Measurements from ENCODE around the gene YTHDC2. TPM values are rescaled to one million over a fixed set of nuclear protein-coding genes. Genes with fewer than 3 reads are reported as not detected.

YTHDC2 gene
- total RNA-seq, 6 donors from 2014 or later, result 18.3 to 32.9 (median 21.6) TPM

- no peaks in the 10 kb centered on the region for H3K4me1 ChIP-seq
- TF ChIP-seq POLR2A (IDR thresholded peaks at IDR 0.05) (no peak), POLR2AphosphoS5 (IDR thresholded peaks at IDR 0.05) (no peak)
- peaks cover 10 to 14% (median 13%) of the 10 kb centered on the region in 4 donors for H3K9me3 ChIP-seq
- H3K4me3 ChIP-seq, result no peak overlapping the region
- H3K27ac ChIP-seq, result no peak overlapping the region
- ATAC-seq (ENCODE audit: low FRiP score in 2 of 2) (no peak), DNase-seq (no peak)
- 93% methylated on average over 2 of the region's 2 CpGs for WGBS, 2 donors
- no peaks in the 10 kb centered on the region for H3K27me3 ChIP-seq
- H3K36me3 ChIP-seq, result peaks cover 0 to 46% (median 6%) of the 10 kb centered on the region in 4 donors
These were observed 18.1 kb downstream of the YTHDC2 start for GRCh38 chr5:113531481-113532159.

GRCh38 chr5:113538313-113538712, 24.8 kb downstream of the YTHDC2 start:
- DNase-seq (no peak), ATAC-seq (ENCODE audit: low FRiP score in 2 of 2) (no peak)
- Histone ChIP-seq H3K27me3 (no peaks in the 10 kb centered on the region), H3K27ac (no peak overlapping the region), H3K4me1 (peaks cover 0 to 4% (median 0%) of the 10 kb centered on the region in 4 donors), H3K9me3 (no peaks in the 10 kb centered on the region), H3K4me3 (no peak overlapping the region), H3K36me3 (peaks cover 0 to 60% (median 4%) of the 10 kb centered on the region in 4 donors)
- WGBS, 2 donors, result 98 to 100% methylated on average over 2 of the region's 2 CpGs
- no peak for TF ChIP-seq POLR2AphosphoS5 (IDR thresholded peaks at IDR 0.05)
- TF ChIP-seq CTCF (IDR thresholded peaks at IDR 0.05), result no peak
- no peak for TF ChIP-seq EP300 (IDR thresholded peaks at IDR 0.05)
- TF ChIP-seq POLR2A (IDR thresholded peaks at IDR 0.05), result no peak

GRCh38 chr5:113546703-113547183, 33.2 kb downstream of the YTHDC2 start:
- Histone ChIP-seq H3K4me1 (no peaks in the 10 kb centered on the region), H3K27me3 (no peaks in the 10 kb centered on the region), H3K4me3 (no peak overlapping the region), H3K36me3 (peaks cover 0 to 61% (median 5%) of the 10 kb centered on the region in 4 donors), H3K9me3 (no peaks in the 10 kb centered on the region), H3K27ac (no peak overlapping the region)
- no peak for DNase-seq
- no peak for TF ChIP-seq EP300 (IDR thresholded peaks at IDR 0.05)
- TF ChIP-seq POLR2AphosphoS5 (IDR thresholded peaks at IDR 0.05), result no peak
- no peak for TF ChIP-seq POLR2A (IDR thresholded peaks at IDR 0.05)
- TF ChIP-seq CTCF (IDR thresholded peaks at IDR 0.05), result no peak
- peak in 1 of 2 donors; percentile 71 for ATAC-seq (ENCODE audit: low FRiP score in 2 of 2)
- WGBS, 2 donors, result 75 to 86% methylated on average over 3 of the region's 3 CpGs

- DNase-seq (no peak), ATAC-seq (ENCODE audit: low FRiP score in 2 of 2) (no peak)
- Histone ChIP-seq H3K9me3 (no peaks in the 10 kb centered on the region), H3K27me3 (no peaks in the 10 kb centered on the region), H3K4me1 (no peaks in the 10 kb centered on the region), H3K36me3 (peaks cover 3 to 58% (median 8%) of the 10 kb centered on the region in 4 donors), H3K27ac (no peak overlapping the region), H3K4me3 (no peak overlapping the region)
- WGBS, 2 donors, result 68 to 98% methylated on average over 2 of the region's 2 CpGs
- TF ChIP-seq POLR2A (IDR thresholded peaks at IDR 0.05), result no peak
- no peak for TF ChIP-seq CTCF (IDR thresholded peaks at IDR 0.05)
- no peak for TF ChIP-seq EP300 (IDR thresholded peaks at IDR 0.05)
- no peak for TF ChIP-seq POLR2AphosphoS5 (IDR thresholded peaks at IDR 0.05)
These were observed 34.9 kb downstream of the YTHDC2 start for GRCh38 chr5:113548396-113548795.

GRCh38 chr5:113552137-113552536, 38.6 kb downstream of the YTHDC2 start:
- ATAC-seq (ENCODE audit: low FRiP score in 2 of 2) (no peak), DNase-seq (no peak)
- no peak overlapping the region for H3K27ac ChIP-seq
- 90 to 92% methylated on average over 1 of the region's 1 CpG for WGBS, 2 donors
- no peak overlapping the region for H3K4me3 ChIP-seq
- no peaks in the 10 kb centered on the region for H3K9me3 ChIP-seq
- TF ChIP-seq POLR2A (IDR thresholded peaks at IDR 0.05), result no peak
- no peak for TF ChIP-seq POLR2AphosphoS5 (IDR thresholded peaks at IDR 0.05)
- no peak for TF ChIP-seq EP300 (IDR thresholded peaks at IDR 0.05)
- TF ChIP-seq CTCF (IDR thresholded peaks at IDR 0.05), result no peak
- H3K36me3 ChIP-seq, result peaks cover 10 to 76% (median 19%) of the 10 kb centered on the region in 4 donors
- no peaks in the 10 kb centered on the region for H3K4me1 ChIP-seq
- no peaks in the 10 kb centered on the region for H3K27me3 ChIP-seq

Data from upper lobe of left lung (tissue), 6 donors.